HepG2 (cell line): ENCODE data around the gene LRPAP1. TPM values are rescaled to one million over a fixed set of nuclear protein-coding genes. Genes with fewer than 3 reads are reported as not detected.
"Not testable (repeated sequence)": the region's sequence is repeated elsewhere in the genome, so short reads cannot be mapped to it uniquely, and the experiment has no call there.

Source experiments
- ATAC-seq: fragments of 200-7000 bp; cut with Tn5 transposase; 3 replicates; pipeline ENCODE4 v1.9.1; 2020; ENCODE audit warnings: mild to moderate bottlenecking, moderate library complexity
- BruUV-seq: library from RNA; stranded (reverse); fragments of 400-500 nt; replicated peaks from 2 replicates; lab custom pipeline; 2021; lab: Mats Ljungman, UMichigan
- CTCF ChIA-PET: fragments of 300-600 bp; formaldehyde crosslinking; extraction: SDS; loops from one replicate; lab custom pipeline; 2021; ENCODE audit warnings: low total read pairs, inconsistent platforms, low intra/inter-chr PET ratio; lab: Yijun Ruan, JAX
- POLR2A ChIA-PET: fragments of 350-600 bp; sonication (Branson Sonifier 250); formaldehyde crosslinking; loops from one replicate; lab custom pipeline; 2020; ENCODE audit warnings: antibody characterized with exemption, inconsistent platforms; lab: Yijun Ruan, JAX
- DNase-seq: peaks from one replicate; pipeline ENCODE4 v3.0.0-alpha.2; 2015; ENCODE audit warnings: low spot score
- FAIRE-seq: peaks from 3 replicates; lab custom pipeline; 2011; peaks lifted over from hg19 to GRCh38; lab: Jason Lieb, UNC
- H2AFZ ChIP-seq: one replicate; pipeline ENCODE4 v1.6.1; 2011; ENCODE audit warnings: low read length, inconsistent platforms
- H3K27ac ChIP-seq: fragments of 300-600 bp; 3 replicates; pipeline ENCODE4 v1.8.0; 2011; ENCODE audit warnings: mixed run types, mild to moderate bottlenecking, mixed read lengths, low read length, inconsistent platforms; ENCODE audit not compliant: insufficient read depth; ENCODE audit errors: extremely low read length
- H3K27me3 ChIP-seq, 2 experiments: fragments of 200-600 bp in 1 of 2; 2 replicates in 1 of 2; 3 replicates in 1 of 2; pipeline versions ENCODE4 v1.6.0 to v1.8.0; 2011; ENCODE audit warnings: low read length in 2 of 2, mild to moderate bottlenecking in 2 of 2, moderate library complexity in 2 of 2, inconsistent platforms in 1 of 2; ENCODE audit not compliant: insufficient read depth in 2 of 2, control insufficient read depth in 1 of 2
- H3K36me3 ChIP-seq, 2 experiments: fragments of 200-600 bp in 1 of 2; replicated peaks in 1 of 2; 2 replicates in 1 of 2; 3 replicates in 1 of 2; pipeline versions ENCODE4 v1.5.1 to v1.8.0; 2011; ENCODE audit warnings: low read length in 2 of 2, inconsistent platforms in 1 of 2; ENCODE audit not compliant: insufficient read depth in 2 of 2, control insufficient read depth in 1 of 2
- H3K4me1 ChIP-seq: 2 replicates; pipeline ENCODE4 v1.5.1; 2012; ENCODE audit warnings: low read length, inconsistent platforms; ENCODE audit not compliant: insufficient read depth
- H3K4me2 ChIP-seq: 2 replicates; pipeline ENCODE4 v1.6.0; 2011; ENCODE audit warnings: low read depth, low read length, inconsistent platforms
- H3K4me3 ChIP-seq, 3 experiments: fragments of 200-600 bp in 1 of 3; sonication (generic), shearing (Covaris generic) in 1 of 3; replicated peaks in 1 of 3; 2 replicates each; pipeline ENCODE4 v1.5.1; 2011 to 2016; ENCODE audit warnings: low read length in 3 of 3, inconsistent platforms in 2 of 3, low read depth in 2 of 3, mild to moderate bottlenecking in 2 of 3, control low read depth in 1 of 3, mixed read lengths in 1 of 3; ENCODE audit not compliant: insufficient read depth in 1 of 3
- H3K79me2 ChIP-seq: one replicate; pipeline ENCODE4 v1.6.1; 2011; ENCODE audit warnings: low read length, inconsistent platforms; ENCODE audit not compliant: insufficient read depth
- H3K9ac ChIP-seq: 2 replicates; pipeline ENCODE4 v1.6.0; 2011; ENCODE audit warnings: mild to moderate bottlenecking, low read depth, low read length, inconsistent platforms; ENCODE audit not compliant: insufficient read depth
- H3K9me3 ChIP-seq: 2 replicates; pipeline ENCODE4 v1.5.1; 2012; ENCODE audit warnings: mild to moderate bottlenecking, low read length
- H4K20me1 ChIP-seq: 2 replicates; pipeline ENCODE4 v1.6.0; 2011; ENCODE audit warnings: inconsistent platforms, mild to moderate bottlenecking, low read length, moderate library complexity; ENCODE audit not compliant: insufficient read depth
- ZNF768 ChIP-seq: sonication (generic); formaldehyde crosslinking; IDR thresholded peaks from 2 replicates; pipeline ENCODE4 v1.4.0; 2020; ENCODE audit warnings: missing genetic modification reagents
- WGBS: methylation state at CpG from one replicate; pipeline ENCODE4 v1.1.6; 2017; ENCODE audit warnings: low lambda C conversion rate; 5-methylcytosine and 5-hydroxymethylcytosine counted together
- in situ Hi-C: cut with HindIII; loops from 2 replicates; pipeline ENCODE4 v1.10.0; 2017; ENCODE audit warnings: low pct_unique_long_range_greater_than_20kb; ENCODE audit not compliant: extremely low pct_ligation_motif_present
- intact Hi-C: fragments of 100-400 bp; cut with micrococcal nuclease; formaldehyde crosslinking; loops from one replicate; pipeline ENCODE4 v1.10.0; 2022; ENCODE audit not compliant: unreplicated experiment
- polyA plus RNA-seq, 8 experiments: library from polyadenylated mRNA; depleted of rRNA in 3 of 8; stranded (reverse) in 7 of 8; unstranded in 1 of 8; fragments of >200 nt; fragmentation: Illumina TruSeq in 4 of 8; extraction: Trizol in 4 of 8; gene quantifications; 2 replicates each; pipeline versions ENCODE4 v1.2.1 to v1.2.3, GENCODE V29; 2011 to 2016; ENCODE audit warnings: low read depth in 4 of 8, missing spikeins in 1 of 8, mixed read lengths in 1 of 8; ENCODE audit not compliant: insufficient read depth in 1 of 8
- total RNA-seq, 5 experiments: library from RNA; depleted of rRNA; stranded (reverse); fragments of >200 nt; fragmentation: Illumina TruSeq; extraction: Trizol; gene quantifications; 2 replicates each; pipeline ENCODE4 v1.2.3, GENCODE V29; 2016; ENCODE audit warnings: low read depth in 1 of 5

Gene LRPAP1
- total and polyA plus RNA-seq, 2 of the 13 experiments (the other 11 are each of a cell fraction or from before 2014, with no cell fraction given), result 153 to 191 TPM

- H3K27ac ChIP-seq, H3K9ac ChIP-seq, H3K36me3 ChIP-seq, H2AFZ ChIP-seq, H3K4me3 ChIP-seq, BruUV-seq, CTCF ChIA-PET, ATAC-seq, H3K4me2 ChIP-seq, H3K27me3 ChIP-seq, in situ Hi-C loops, H3K4me1 ChIP-seq, H3K9me3 ChIP-seq, FAIRE-seq, intact Hi-C loops, DNase-seq, POLR2A ChIA-PET, H3K79me2 ChIP-seq, H4K20me1 ChIP-seq: not testable (repeated sequence)
- WGBS, result 32% methylated on average over 5 of the region's 7 CpGs
These were observed 19.1 kb upstream of the LRPAP1 start for GRCh38 chr4:3551366-3551765.

GRCh38 chr4:3550792-3551325 lies 18.6 kb upstream of the LRPAP1 start:
- H3K9ac ChIP-seq, H2AFZ ChIP-seq, H3K4me2 ChIP-seq, H3K9me3 ChIP-seq, H3K4me3 ChIP-seq, intact Hi-C loops, ATAC-seq, H3K36me3 ChIP-seq, BruUV-seq, in situ Hi-C loops, H3K27me3 ChIP-seq, H3K4me1 ChIP-seq, H3K79me2 ChIP-seq, H4K20me1 ChIP-seq, CTCF ChIA-PET, DNase-seq, POLR2A ChIA-PET, H3K27ac ChIP-seq, FAIRE-seq: not testable (repeated sequence)
- WGBS, result 55% methylated on average over 4 of the region's 12 CpGs

GRCh38 chr4:3550041-3550440 lies 17.8 kb upstream of the LRPAP1 start:
- ATAC-seq, H3K4me1 ChIP-seq, H3K4me3 ChIP-seq, CTCF ChIA-PET, H3K79me2 ChIP-seq, H3K27me3 ChIP-seq, POLR2A ChIA-PET, BruUV-seq, FAIRE-seq, H2AFZ ChIP-seq, H4K20me1 ChIP-seq, H3K4me2 ChIP-seq, H3K9ac ChIP-seq, H3K27ac ChIP-seq, DNase-seq, H3K9me3 ChIP-seq, in situ Hi-C loops, intact Hi-C loops, H3K36me3 ChIP-seq: not testable (repeated sequence)
- TF ChIP-seq ZNF768 (CRISPR knock-in tag), result peak; percentile 97
- WGBS, result 53% methylated on average over 2 of the region's 6 CpGs

- in situ Hi-C loops, intact Hi-C loops, POLR2A ChIA-PET: not testable (repeated sequence)
These were observed 17.4 kb upstream of the LRPAP1 start for GRCh38 chr4:3549694-3550001.

More at GRCh38 chr4:3549694-3550001, 17.4 kb upstream of the LRPAP1 start:
- H3K4me1 ChIP-seq, BruUV-seq, H3K36me3 ChIP-seq, H3K9me3 ChIP-seq, H3K4me2 ChIP-seq, CTCF ChIA-PET, H3K4me3 ChIP-seq, H4K20me1 ChIP-seq, H3K79me2 ChIP-seq, H2AFZ ChIP-seq, H3K9ac ChIP-seq, DNase-seq, ATAC-seq, H3K27ac ChIP-seq, FAIRE-seq, H3K27me3 ChIP-seq: not testable (repeated sequence)
- 0% methylated on average over 2 of the region's 6 CpGs for WGBS
